Sigmoid colon (tissue), 3 donors: ENCODE results near the gene FOSL2.

Experiments
- POLR2A ChIP-seq, 2 donors: fragments of 450-650 bp; IDR thresholded peaks; one replicate each; pipeline ENCODE4 v1.6.1; 2016; ENCODE audit warnings: antibody characterized with exemption in 2 of 2, mild to moderate bottlenecking in 2 of 2, moderate library complexity in 2 of 2
- TF ChIP-seq, protein P1 (sequence below), 4 experiments: fragments of 450-650 bp in 3 of 4; fragments of 200-600 bp in 1 of 4; IDR thresholded peaks; one replicate each; pipeline ENCODE4 v1.5.1; 2016 to 2019; ENCODE audit warnings: antibody characterized with exemption in 4 of 4, mild to moderate bottlenecking in 3 of 4, moderate library complexity in 2 of 4

GRCh38 chr2:28430788-28431418, 38.2 kb downstream of the FOSL2 start:
- TF ChIP-seq, protein P1, sequence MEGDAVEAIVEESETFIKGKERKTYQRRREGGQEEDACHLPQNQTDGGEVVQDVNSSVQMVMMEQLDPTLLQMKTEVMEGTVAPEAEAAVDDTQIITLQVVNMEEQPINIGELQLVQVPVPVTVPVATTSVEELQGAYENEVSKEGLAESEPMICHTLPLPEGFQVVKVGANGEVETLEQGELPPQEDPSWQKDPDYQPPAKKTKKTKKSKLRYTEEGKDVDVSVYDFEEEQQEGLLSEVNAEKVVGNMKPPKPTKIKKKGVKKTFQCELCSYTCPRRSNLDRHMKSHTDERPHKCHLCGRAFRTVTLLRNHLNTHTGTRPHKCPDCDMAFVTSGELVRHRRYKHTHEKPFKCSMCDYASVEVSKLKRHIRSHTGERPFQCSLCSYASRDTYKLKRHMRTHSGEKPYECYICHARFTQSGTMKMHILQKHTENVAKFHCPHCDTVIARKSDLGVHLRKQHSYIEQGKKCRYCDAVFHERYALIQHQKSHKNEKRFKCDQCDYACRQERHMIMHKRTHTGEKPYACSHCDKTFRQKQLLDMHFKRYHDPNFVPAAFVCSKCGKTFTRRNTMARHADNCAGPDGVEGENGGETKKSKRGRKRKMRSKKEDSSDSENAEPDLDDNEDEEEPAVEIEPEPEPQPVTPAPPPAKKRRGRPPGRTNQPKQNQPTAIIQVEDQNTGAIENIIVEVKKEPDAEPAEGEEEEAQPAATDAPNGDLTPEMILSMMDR (IDR thresholded peaks at IDR 0.05), result no peak
- no peak for TF ChIP-seq POLR2A (IDR thresholded peaks at IDR 0.05)
